Right ventricle myocardium superior (tissue), 1 donor: ENCODE data around the gene ITGA1. TPM values are rescaled to one million over a fixed set of nuclear protein-coding genes. Genes with fewer than 3 reads are reported as not detected.
"Not testable (repeated sequence)": the region's sequence is repeated elsewhere in the genome, so short reads cannot be mapped to it uniquely, and the experiment has no call there.

Experiments used
- ATAC-seq: fragments of 200-7000 bp; cut with Tn5 transposase; one replicate; pipeline ENCODE4 v1.9.1; 2020; ENCODE audit warnings: mild to moderate bottlenecking; ENCODE audit not compliant: poor library complexity
- DNase-seq: peaks from one replicate; pipeline ENCODE4 v3.0.0-alpha.2; 2020
- intact Hi-C: fragments of 100-400 bp; cut with DNase I; formaldehyde crosslinking; loops from one replicate; pipeline ENCODE4 v1.11.2; 2022
- total RNA-seq: library from RNA; stranded (reverse); fragmentation: NEBNext Ultra II Directional; extraction: Animal tissue kit (Norgen Biotek cat#: 25700); gene quantifications from one replicate; pipeline ENCODE4 v1.2.1, GENCODE V29; 2021
- donor health status: DM: no; HTN: yes; CAD: no; lungs with severe emphysema.

The ITGA1 gene
- total RNA-seq, 1 donor from 2014 or later, result 23.6 TPM

GRCh38 chr5:52956915-52957747, 169.4 kb downstream of the ITGA1 start:
- intact Hi-C loops, result no loop called here
- ATAC-seq (no peak), DNase-seq (no peak)

- intact Hi-C loops, result no loop called here
- ATAC-seq, result peak; percentile 60
- no peak for DNase-seq
Observed at GRCh38 chr5:52961274-52961681, 173.6 kb downstream of the ITGA1 start.

GRCh38 chr5:52963636-52964035, 175.9 kb downstream of the ITGA1 start:
- DNase-seq, result no peak
- intact Hi-C loops, result no loop called here
- no peak for ATAC-seq

- intact Hi-C loops, result no loop called here
- DNase-seq, result no peak
- ATAC-seq, result no peak
Observed at GRCh38 chr5:52964138-52964537, 176.4 kb downstream of the ITGA1 start.

- intact Hi-C loops, ATAC-seq: not testable (repeated sequence)
- DNase-seq, result peak; percentile 41
Observed at GRCh38 chr5:52976157-52976556, 188.4 kb downstream of the ITGA1 start.

GRCh38 chr5:52977264-52977897, 189.7 kb downstream of the ITGA1 start:
- no peak for ATAC-seq
- intact Hi-C loops, result no loop called here
- no peak for DNase-seq

- no peak for DNase-seq
- intact Hi-C loops, result no loop called here
- peak; percentile 39 for ATAC-seq
Observed at GRCh38 chr5:52981507-52981906, 193.8 kb downstream of the ITGA1 start.

GRCh38 chr5:52983731-52984636, 196.3 kb downstream of the ITGA1 start:
- ATAC-seq (no peak), DNase-seq (no peak)
- intact Hi-C loops, result no loop called here

GRCh38 chr5:52985306-52985705, 197.6 kb downstream of the ITGA1 start:
- intact Hi-C loops, result no loop called here
- ATAC-seq, result no peak
- DNase-seq, result no peak

GRCh38 chr5:52987711-52988331, 200.1 kb downstream of the ITGA1 start:
- ATAC-seq, result no peak
- no peak for DNase-seq
- intact Hi-C loops, result no loop called here

- ATAC-seq (peak; percentile 38), DNase-seq (no peak)
- intact Hi-C loops, result no loop called here
Observed at GRCh38 chr5:52988335-52989024, 200.8 kb downstream of the ITGA1 start.

- DNase-seq (peak; percentile 52), ATAC-seq (peak; percentile 86)
- intact Hi-C loops, result no loop called here
Observed at GRCh38 chr5:52989025-52989780, 201.5 kb downstream of the ITGA1 start, which contains the start of gene ITGA2. Gene ITGA2, plus strand, starts transcription at chr5:52989352. Its CDS starts 117 bp downstream, at chr5:52989469.

GRCh38 chr5:52989781-52990527, 202.2 kb downstream of the ITGA1 start:
- ATAC-seq, result peak; percentile 77
- intact Hi-C loops, result no loop called here
- DNase-seq, result peak; percentile 53

GRCh38 chr5:52990528-52990925, 202.8 kb downstream of the ITGA1 start:
- DNase-seq (no peak), ATAC-seq (no peak)
- intact Hi-C loops, result no loop called here

GRCh38 chr5:52993367-52993766, 205.7 kb downstream of the ITGA1 start:
- DNase-seq, result no peak
- intact Hi-C loops, result no loop called here
- ATAC-seq, result no peak

- no peak for DNase-seq
- intact Hi-C loops, result no loop called here
- no peak for ATAC-seq
Observed at GRCh38 chr5:52994266-52994665, 206.6 kb downstream of the ITGA1 start.

GRCh38 chr5:52995095-52995494, 207.4 kb downstream of the ITGA1 start:
- ATAC-seq (no peak), DNase-seq (no peak)
- intact Hi-C loops, result no loop called here
